Chondrocyte (in vitro differentiated cells): Measurements from ENCODE around the gene SDS. TPM values are rescaled to one million over a fixed set of nuclear protein-coding genes. Genes with fewer than 3 reads are reported as not detected.

ENCODE experiments used
- DNase-seq: peaks from one replicate; pipeline ENCODE4 v3.0.0; 2021; ENCODE audit warnings: mixed read lengths, low spot score
- H3K27ac Mint-ChIP-seq: one replicate; pipeline ENCODE4 v1.8.0; 2021; ENCODE audit warnings: mild to moderate bottlenecking, moderate library complexity, mixed read lengths; ENCODE audit not compliant: unreplicated experiment
- H3K27me3 Mint-ChIP-seq: 2 replicates; pipeline ENCODE4 v1.8.0; 2021; ENCODE audit warnings: low read depth, mixed read lengths
- H3K36me3 Mint-ChIP-seq: 2 replicates; pipeline ENCODE4 v1.8.0; 2021; ENCODE audit warnings: low read depth, mixed read lengths
- H3K4me1 Mint-ChIP-seq: 2 replicates; pipeline ENCODE4 v1.8.0; 2021; ENCODE audit warnings: low read depth, mild to moderate bottlenecking, mixed read lengths
- H3K4me3 Mint-ChIP-seq: one replicate; pipeline ENCODE4 v1.8.0; 2021; ENCODE audit warnings: mild to moderate bottlenecking, moderate library complexity, mixed read lengths; ENCODE audit not compliant: unreplicated experiment
- H3K9me3 Mint-ChIP-seq: 2 replicates; pipeline ENCODE4 v1.8.0; 2021; ENCODE audit warnings: low read depth, mixed read lengths
- CTCF ChIP-seq: fragments of 200-600 bp; sonication (generic); IDR thresholded peaks from 2 replicates; pipeline ENCODE4 v1.5.0; 2021; ENCODE audit warnings: antibody characterized with exemption, mild to moderate bottlenecking, moderate library complexity
- total RNA-seq: library from RNA; stranded (reverse); gene quantifications from 3 replicates; pipeline ENCODE4 v1.2.1, GENCODE V29; 2021

The SDS gene
- total RNA-seq, 1 donor from 2014 or later, result not detected

- no peaks in the 10 kb centered on the region for H3K4me1 Mint-ChIP-seq
- H3K9me3 Mint-ChIP-seq, result no peaks in the 10 kb centered on the region
- DNase-seq, result no peak
- H3K4me3 Mint-ChIP-seq, result no peak overlapping the region
- H3K27me3 Mint-ChIP-seq, result peaks cover 11% of the 10 kb centered on the region
- H3K36me3 Mint-ChIP-seq, result no peaks in the 10 kb centered on the region
- no peak overlapping the region for H3K27ac Mint-ChIP-seq
- no peak for TF ChIP-seq CTCF
Observed at GRCh38 chr12:113398346-113399290, 5.1 kb downstream of the SDS start.

GRCh38 chr12:113397497-113398197 lies 6.0 kb downstream of the SDS start:
- no peak for DNase-seq
- peaks cover 11% of the 10 kb centered on the region for H3K27me3 Mint-ChIP-seq
- H3K36me3 Mint-ChIP-seq, result no peaks in the 10 kb centered on the region
- TF ChIP-seq CTCF, result no peak
- no peaks in the 10 kb centered on the region for H3K4me1 Mint-ChIP-seq
- H3K9me3 Mint-ChIP-seq, result no peaks in the 10 kb centered on the region
- no peak overlapping the region for H3K27ac Mint-ChIP-seq
- H3K4me3 Mint-ChIP-seq, result no peak overlapping the region

DNA sequence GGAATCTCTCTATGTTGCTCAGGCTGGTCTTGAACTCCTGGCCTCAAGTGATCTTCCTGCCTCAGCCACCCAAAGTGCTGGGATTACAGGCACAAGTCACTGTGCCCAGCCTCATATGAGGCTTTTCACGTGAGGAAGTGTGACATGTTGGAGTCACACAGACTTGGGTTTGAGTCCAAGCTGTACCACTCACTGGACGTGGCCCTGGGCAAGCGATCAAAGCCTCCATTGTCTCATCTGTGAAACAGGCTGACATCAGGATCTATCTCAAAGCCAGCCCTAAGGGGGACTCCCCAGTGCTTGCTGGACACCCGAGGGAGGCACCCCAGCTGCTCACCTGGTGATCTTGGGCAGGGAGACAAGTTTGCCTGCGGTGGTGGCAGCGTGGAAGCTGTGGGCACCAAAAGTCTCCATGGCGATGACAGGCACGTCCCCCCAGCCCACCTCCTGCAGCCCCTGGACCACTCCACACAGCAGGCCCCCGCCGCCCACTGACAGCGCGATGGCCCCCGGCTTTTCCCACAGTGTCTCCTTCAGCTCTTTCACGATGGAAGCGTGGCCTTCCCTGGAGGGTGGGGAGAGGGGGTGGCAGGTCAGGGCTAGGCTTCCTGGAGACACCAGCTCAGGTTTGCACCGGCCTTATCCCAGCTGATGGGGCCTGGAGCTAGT lies 6.7 kb downstream of the SDS start:
- Mint-ChIP-seq H3K9me3 (no peaks in the 10 kb centered on the region), H3K27me3 (peaks cover 11% of the 10 kb centered on the region), H3K27ac (no peak overlapping the region), H3K4me1 (no peaks in the 10 kb centered on the region), H3K4me3 (no peak overlapping the region), H3K36me3 (no peaks in the 10 kb centered on the region)
- DNase-seq, result no peak
- TF ChIP-seq CTCF, result no peak

- no peak overlapping the region for H3K27ac Mint-ChIP-seq
- TF ChIP-seq CTCF, result no peak
- H3K4me3 Mint-ChIP-seq, result no peak overlapping the region
- no peaks in the 10 kb centered on the region for H3K9me3 Mint-ChIP-seq
- H3K27me3 Mint-ChIP-seq, result peaks cover 11% of the 10 kb centered on the region
- DNase-seq, result no peak
- H3K4me1 Mint-ChIP-seq, result no peaks in the 10 kb centered on the region
- H3K36me3 Mint-ChIP-seq, result no peaks in the 10 kb centered on the region
Observed at GRCh38 chr12:113396200-113396599, 7.5 kb downstream of the SDS start.

GRCh38 chr12:113395119-113395518 lies 8.6 kb downstream of the SDS start:
- no peak overlapping the region for H3K27ac Mint-ChIP-seq

More at GRCh38 chr12:113395119-113395518, 8.6 kb downstream of the SDS start:
- no peak overlapping the region for H3K4me3 Mint-ChIP-seq
- TF ChIP-seq CTCF, result no peak
- H3K4me1 Mint-ChIP-seq, result no peaks in the 10 kb centered on the region
- no peak for DNase-seq
- H3K27me3 Mint-ChIP-seq, result peaks cover 11% of the 10 kb centered on the region
- H3K9me3 Mint-ChIP-seq, result no peaks in the 10 kb centered on the region
- no peaks in the 10 kb centered on the region for H3K36me3 Mint-ChIP-seq
